A549 (cell line): ENCODE results near the gene TTC7B. TPM values are rescaled to one million over a fixed set of nuclear protein-coding genes. Genes with fewer than 3 reads are reported as not detected.

Experiments used
- ATAC-seq, 2 experiments: fragments of 200-7000 bp in 1 of 2; fragments of >200 bp in 1 of 2; cut with Nextera tagmentation in 1 of 2; cut with Tn5 transposase in 1 of 2; 3 replicates each; pipeline versions ENCODE4 v1.8.0 to v1.9.1; 2018 to 2020; ENCODE audit warnings: mild to moderate bottlenecking in 1 of 2, moderate library complexity in 1 of 2
- CTCF ChIA-PET: fragments of 300-600 bp; sonication (Branson Sonifier 250); formaldehyde crosslinking; extraction: SDS; loops from one replicate; lab custom pipeline; 2021; ENCODE audit warnings: antibody characterized with exemption, inconsistent platforms; lab: Yijun Ruan, JAX
- POLR2A ChIA-PET: fragments of 350-600 bp; formaldehyde crosslinking; extraction: SDS; loops from one replicate; lab custom pipeline; 2021; ENCODE audit warnings: antibody characterized with exemption, inconsistent platforms; lab: Yijun Ruan, JAX
- DNase-seq, 2 experiments: peaks; one replicate each; pipeline versions ENCODE4 v3.0.0 to v3.0.0-alpha.2; 2011 to 2016; ENCODE audit warnings: low read depth in 1 of 2, low spot score in 1 of 2
- FAIRE-seq: peaks from 2 replicates; lab custom pipeline; 2011; peaks lifted over from hg19 to GRCh38; lab: Jason Lieb, UNC
- H3K27ac ChIP-seq, 2 experiments: fragments of >200 bp; sonication (Bioruptor Twin); formaldehyde crosslinking; 3 replicates each; pipeline ENCODE4 v1.5.1; 2016 to 2017
- H3K4me1 ChIP-seq: fragments of >200 bp; sonication (Bioruptor Twin); formaldehyde crosslinking; 3 replicates; pipeline ENCODE4 v1.6.1; 2016
- H3K4me2 ChIP-seq: fragments of >200 bp; sonication (Bioruptor Twin); formaldehyde crosslinking; 3 replicates; pipeline ENCODE4 v1.6.1; 2016
- H3K4me3 ChIP-seq: fragments of >200 bp; sonication (Bioruptor Twin); formaldehyde crosslinking; 3 replicates; pipeline ENCODE4 v1.5.1; 2016
- H3K9me3 ChIP-seq: fragments of >200 bp; sonication (Bioruptor Twin); formaldehyde crosslinking; 3 replicates; pipeline ENCODE4 v1.6.1; 2016
- BCL3 ChIP-seq: fragments of >200 bp; sonication (Bioruptor Twin); formaldehyde crosslinking; IDR thresholded peaks from 3 replicates; pipeline ENCODE4 v1.6.1; 2016
- BHLHE40 ChIP-seq: IDR thresholded peaks from 2 replicates; pipeline ENCODE4 v1.6.1; 2012; ENCODE audit warnings: low read depth, low read length, inconsistent platforms
- CBX2 ChIP-seq: fragments of 200-600 bp; sonication (generic); IDR thresholded peaks from 2 replicates; pipeline ENCODE4 v1.6.1; 2016; ENCODE audit warnings: low read depth, mild to moderate bottlenecking, borderline replicate concordance
- CBX8 ChIP-seq: fragments of 200-600 bp; sonication (generic); IDR thresholded peaks from 2 replicates; pipeline ENCODE4 v1.6.1; 2016
- E2F6 ChIP-seq: IDR thresholded peaks from 2 replicates; pipeline ENCODE4 v1.6.1; 2012; ENCODE audit warnings: low read depth, borderline replicate concordance
- EHF ChIP-seq: fragments of 250-450 bp; sonication (Bioruptor Pico); IDR thresholded peaks from 2 replicates; pipeline ENCODE4 v1.5.0; 2020; ENCODE audit warnings: mild to moderate bottlenecking
- EHMT2 ChIP-seq: fragments of 200-600 bp; sonication (generic); IDR thresholded peaks from 2 replicates; pipeline ENCODE4 v1.6.1; 2016; ENCODE audit warnings: antibody characterized with exemption, low read depth, mild to moderate bottlenecking, moderate library complexity
- ESRRA ChIP-seq: fragments of 150-350 bp; IDR thresholded peaks from 2 replicates; pipeline ENCODE4 v1.6.1; 2014; ENCODE audit warnings: mild to moderate bottlenecking, low read length, borderline replicate concordance
- HMGXB4 ChIP-seq: fragments of 250-450 bp; sonication (Bioruptor Pico); IDR thresholded peaks from 2 replicates; pipeline ENCODE4 v1.5.0; 2021; ENCODE audit warnings: mild to moderate bottlenecking, moderate library complexity, borderline replicate concordance
- HOXB13 ChIP-seq: fragments of 250-450 bp; sonication (Bioruptor Pico); IDR thresholded peaks from 2 replicates; pipeline ENCODE4 v1.5.0; 2020; ENCODE audit warnings: low read depth, mild to moderate bottlenecking, moderate library complexity
- KDM5A ChIP-seq: fragments of 200-600 bp; sonication (generic); IDR thresholded peaks from 2 replicates; pipeline ENCODE4 v1.6.1; 2016; ENCODE audit warnings: antibody characterized with exemption, mild to moderate bottlenecking
- MAZ ChIP-seq: fragments of 150-350 bp; IDR thresholded peaks from 2 replicates; pipeline ENCODE4 v1.6.1; 2014; ENCODE audit warnings: antibody characterized with exemption, low read depth, low read length, borderline replicate concordance
- NPAS2 ChIP-seq: fragments of 250-450 bp; sonication (Bioruptor Pico); IDR thresholded peaks from 2 replicates; pipeline ENCODE4 v1.8.0; 2022; ENCODE audit warnings: mild to moderate bottlenecking, moderate library complexity, borderline replicate concordance
- NR3C1 ChIP-seq: fragments of >200 bp; sonication (Bioruptor Twin); formaldehyde crosslinking; IDR thresholded peaks from 3 replicates; pipeline ENCODE4 v1.6.1; 2017
- POLR2A ChIP-seq: IDR thresholded peaks from 2 replicates; pipeline ENCODE4 v1.6.1; 2012; ENCODE audit warnings: mild to moderate bottlenecking, low read length
- POLR2AphosphoS2 ChIP-seq: conservative IDR thresholded peaks from 2 replicates; pipeline ENCODE4 v1.6.1; 2012; ENCODE audit warnings: low read length, improper control_type of control experiment, inconsistent platforms
- RCOR1 ChIP-seq: fragments of 150-350 bp; IDR thresholded peaks from 2 replicates; pipeline ENCODE4 v1.6.1; 2014; ENCODE audit warnings: antibody characterized with exemption, low read length, low read depth
- RNF2 ChIP-seq: fragments of 200-600 bp; sonication (generic); IDR thresholded peaks from 2 replicates; pipeline ENCODE4 v1.6.1; 2016; ENCODE audit warnings: low read depth, mild to moderate bottlenecking, antibody characterized with exemption, moderate library complexity, borderline replicate concordance
- SMC3 ChIP-seq: fragments of >200 bp; sonication (Bioruptor Twin); formaldehyde crosslinking; IDR thresholded peaks from 3 replicates; pipeline ENCODE4 v1.6.1; 2018; ENCODE audit warnings: inconsistent platforms
- USF2 ChIP-seq: fragments of 450-650 bp; IDR thresholded peaks from 2 replicates; pipeline ENCODE4 v1.6.1; 2014; ENCODE audit warnings: antibody characterized with exemption
- WGBS: methylation state at CpG from one replicate; pipeline ENCODE4 v1.1.6; 2017; ENCODE audit errors: missing lambda C conversion rate; 5-methylcytosine and 5-hydroxymethylcytosine counted together
- polyA plus RNA-seq, 4 experiments: library from polyadenylated mRNA; depleted of rRNA in 3 of 4; stranded (reverse); fragments of >200 nt; fragmentation: RNase III in 1 of 4; extraction: RNeasy Plus Mini Kit Qiagen cat#74134 plus additional on column Dnase treatment in 1 of 4; gene quantifications; 2 replicates in 3 of 4; 3 replicates in 1 of 4; pipeline ENCODE4 v1.2.3, GENCODE V29; 2011 to 2017
- TF ChIP-seq, protein P1 (sequence below): fragments of 250-450 bp; sonication (Bioruptor Pico); IDR thresholded peaks from 2 replicates; pipeline ENCODE4 v1.5.0; 2020; ENCODE audit warnings: low read depth, mild to moderate bottlenecking, moderate library complexity

TTC7B gene
- polyA plus RNA-seq, 2 of the 4 experiments (the other 2 are of a cell fraction) = 16.6 to 28.0 TPM

GRCh38 chr14:90641168-90641567 is 175.1 kb downstream of the TTC7B start:
- Histone ChIP-seq H3K4me3 (no peak overlapping the region), H3K27ac (no peak overlapping the region), H3K4me2 (no peak overlapping the region), H3K4me1 (peaks cover 8% of the 10 kb centered on the region), H3K9me3 (no peaks in the 10 kb centered on the region)
- DNase-seq = no peak
- WGBS = 75% methylated on average over 3 of the region's 3 CpGs
- POLR2A ChIA-PET = no interaction called here
- FAIRE-seq = no peak
- no peak for TF ChIP-seq BHLHE40
- no peak for TF ChIP-seq MAZ
- ATAC-seq = no peak
- CTCF ChIA-PET = interaction anchor here (1.3 to 1.6 kb wide), 2 partner anchors 56 to 242 kb away, joined by 5 to 7 read pairs; no protein-coding TSS in a partner anchor

- ChIA-PET CTCF (interaction anchor here (1.1 kb wide), 1 partner anchor 57 kb away, joined by 3 read pairs; no protein-coding TSS in a partner anchor), POLR2A (no interaction called here)
- no peak overlapping the region for H3K4me3 ChIP-seq
- whole genome bisulfite sequencing = 89% methylated on average over 9 of the region's 9 CpGs
- H3K9me3 ChIP-seq = no peaks in the 10 kb centered on the region
- no peaks in the 10 kb centered on the region for H3K4me1 ChIP-seq
- no peak overlapping the region for H3K4me2 ChIP-seq
- DNase-seq (no peak), ATAC-seq (no peak), FAIRE-seq (no peak)
- no peak for TF ChIP-seq POLR2AphosphoS2
- TF ChIP-seq, protein P1, sequence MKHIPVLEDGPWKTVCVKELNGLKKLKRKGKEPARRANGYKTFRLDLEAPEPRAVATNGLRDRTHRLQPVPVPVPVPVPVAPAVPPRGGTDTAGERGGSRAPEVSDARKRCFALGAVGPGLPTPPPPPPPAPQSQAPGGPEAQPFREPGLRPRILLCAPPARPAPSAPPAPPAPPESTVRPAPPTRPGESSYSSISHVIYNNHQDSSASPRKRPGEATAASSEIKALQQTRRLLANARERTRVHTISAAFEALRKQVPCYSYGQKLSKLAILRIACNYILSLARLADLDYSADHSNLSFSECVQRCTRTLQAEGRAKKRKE (CRISPR knock-in tag) = no peak
- no peak for TF ChIP-seq SMC3
- no peak for TF ChIP-seq ESRRA
- no peak for TF ChIP-seq CBX8
- no peak for TF ChIP-seq HOXB13 (CRISPR knock-in tag)
- no peak for TF ChIP-seq USF2
- no peak for TF ChIP-seq KDM5A
- H3K27ac ChIP-seq = no peak overlapping the region
Observed at GRCh38 chr14:90639641-90640040, 176.6 kb downstream of the TTC7B start.

DNA sequence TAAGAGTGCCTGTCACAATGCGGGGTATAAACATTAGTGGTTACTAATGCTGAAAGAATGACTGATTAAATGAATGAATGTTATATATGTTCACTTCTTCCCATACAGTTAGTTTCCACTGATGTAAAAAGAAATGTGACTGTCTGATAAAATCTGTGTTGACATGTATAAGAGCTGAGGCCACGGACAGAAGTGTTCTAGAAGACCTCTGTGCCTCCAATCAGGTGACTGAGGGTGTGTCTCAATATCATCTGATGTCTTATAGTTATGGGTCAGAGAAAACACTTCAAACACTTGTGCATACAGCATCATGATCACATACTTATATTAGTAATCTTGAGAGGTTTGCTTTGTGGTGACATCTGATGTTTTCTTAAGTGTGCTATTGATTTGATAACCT is 183.4 kb downstream of the TTC7B start:
- FAIRE-seq = no peak
- DNase-seq = no peak
- POLR2A ChIA-PET = no interaction called here

More for the DNA sequence above, 183.4 kb downstream of the TTC7B start:
- no peak for ATAC-seq
- no peak overlapping the region for H3K4me2 ChIP-seq
- CTCF ChIA-PET = no interaction called here
- no peak overlapping the region for H3K4me3 ChIP-seq
- TF ChIP-seq CBX2 = no peak
- TF ChIP-seq HMGXB4 (CRISPR knock-in tag) = no peak
- TF ChIP-seq CBX8 = no peak
- TF ChIP-seq NPAS2 = no peak
- no peak for TF ChIP-seq USF2
- TF ChIP-seq RCOR1 = no peak
- TF ChIP-seq BCL3 = no peak
- no peak for TF ChIP-seq E2F6
- no peak for TF ChIP-seq HOXB13 (CRISPR knock-in tag)
- TF ChIP-seq EHF (CRISPR knock-in tag) = no peak
- no peak for TF ChIP-seq RNF2
- no peak for TF ChIP-seq MAZ
- TF ChIP-seq POLR2A = no peak
- no peak for TF ChIP-seq NR3C1
- TF ChIP-seq EHMT2 = no peak
- no peak for TF ChIP-seq BHLHE40
- no peak overlapping the region for H3K27ac ChIP-seq
- no peaks in the 10 kb centered on the region for H3K4me1 ChIP-seq
- 74% methylated on average over 2 of the region's 2 CpGs for WGBS
- no peaks in the 10 kb centered on the region for H3K9me3 ChIP-seq
